HepG2 (cell line): ENCODE data around the gene DPEP3. TPM values are rescaled to one million over a fixed set of nuclear protein-coding genes. Genes with fewer than 3 reads are reported as not detected.

Experiments
- BORCS8-MEF2B ChIP-seq: sonication (generic); formaldehyde crosslinking; IDR thresholded peaks from 2 replicates; pipeline ENCODE4 v1.8.0; 2022; ENCODE audit warnings: mild to moderate bottlenecking, missing genetic modification reagents
- ETV5 ChIP-seq: IDR thresholded peaks from 2 replicates; pipeline ENCODE4 v1.6.1; 2018; ENCODE audit warnings: missing biosample characterization, missing genetic modification reagents, inconsistent platforms, borderline replicate concordance
- NFYB ChIP-seq: sonication (generic); formaldehyde crosslinking; IDR thresholded peaks from 2 replicates; pipeline ENCODE4 v1.4.0; 2020; ENCODE audit warnings: missing genetic modification reagents
- NFYC ChIP-seq: IDR thresholded peaks from 2 replicates; pipeline ENCODE4 v1.6.1; 2016; ENCODE audit warnings: missing genetic modification reagents, missing compliant biosample characterization
- REPIN1 ChIP-seq: sonication (generic); formaldehyde crosslinking; IDR thresholded peaks from 2 replicates; pipeline ENCODE4 v1.8.0; 2022; ENCODE audit warnings: missing genetic modification reagents, low read depth, mild to moderate bottlenecking, borderline replicate concordance
- ZNF350 ChIP-seq: sonication (generic); formaldehyde crosslinking; IDR thresholded peaks from 2 replicates; pipeline ENCODE4 v1.4.0; 2020; ENCODE audit warnings: mild to moderate bottlenecking, low read depth, missing genetic modification reagents, borderline replicate concordance
- ZNF589 ChIP-seq: sonication (generic); formaldehyde crosslinking; conservative IDR thresholded peaks from 2 replicates; pipeline ENCODE4 v1.8.0; 2022; ENCODE audit warnings: mild to moderate bottlenecking, moderate library complexity, missing genetic modification reagents
- polyA plus RNA-seq, 8 experiments: library from polyadenylated mRNA; depleted of rRNA in 3 of 8; stranded (reverse) in 7 of 8; unstranded in 1 of 8; fragments of >200 nt; fragmentation: Illumina TruSeq in 4 of 8; extraction: Trizol in 4 of 8; gene quantifications; 2 replicates each; pipeline versions ENCODE4 v1.2.1 to v1.2.3, GENCODE V29; 2011 to 2016; ENCODE audit warnings: low read depth in 4 of 8, missing spikeins in 1 of 8, mixed read lengths in 1 of 8; ENCODE audit not compliant: insufficient read depth in 1 of 8
- total RNA-seq, 5 experiments: library from RNA; depleted of rRNA; stranded (reverse); fragments of >200 nt; fragmentation: Illumina TruSeq; extraction: Trizol; gene quantifications; 2 replicates each; pipeline ENCODE4 v1.2.3, GENCODE V29; 2016; ENCODE audit warnings: low read depth in 1 of 5
- TF ChIP-seq, protein P1 (sequence below): sonication (generic); formaldehyde crosslinking; IDR thresholded peaks from 2 replicates; pipeline ENCODE4 v1.4.0; 2020; ENCODE audit warnings: missing genetic modification reagents, borderline replicate concordance

Gene DPEP3
- total and polyA plus RNA-seq, 2 of the 13 experiments (the other 11 are each of a cell fraction or from before 2014, with no cell fraction given), result not detected

DNA sequence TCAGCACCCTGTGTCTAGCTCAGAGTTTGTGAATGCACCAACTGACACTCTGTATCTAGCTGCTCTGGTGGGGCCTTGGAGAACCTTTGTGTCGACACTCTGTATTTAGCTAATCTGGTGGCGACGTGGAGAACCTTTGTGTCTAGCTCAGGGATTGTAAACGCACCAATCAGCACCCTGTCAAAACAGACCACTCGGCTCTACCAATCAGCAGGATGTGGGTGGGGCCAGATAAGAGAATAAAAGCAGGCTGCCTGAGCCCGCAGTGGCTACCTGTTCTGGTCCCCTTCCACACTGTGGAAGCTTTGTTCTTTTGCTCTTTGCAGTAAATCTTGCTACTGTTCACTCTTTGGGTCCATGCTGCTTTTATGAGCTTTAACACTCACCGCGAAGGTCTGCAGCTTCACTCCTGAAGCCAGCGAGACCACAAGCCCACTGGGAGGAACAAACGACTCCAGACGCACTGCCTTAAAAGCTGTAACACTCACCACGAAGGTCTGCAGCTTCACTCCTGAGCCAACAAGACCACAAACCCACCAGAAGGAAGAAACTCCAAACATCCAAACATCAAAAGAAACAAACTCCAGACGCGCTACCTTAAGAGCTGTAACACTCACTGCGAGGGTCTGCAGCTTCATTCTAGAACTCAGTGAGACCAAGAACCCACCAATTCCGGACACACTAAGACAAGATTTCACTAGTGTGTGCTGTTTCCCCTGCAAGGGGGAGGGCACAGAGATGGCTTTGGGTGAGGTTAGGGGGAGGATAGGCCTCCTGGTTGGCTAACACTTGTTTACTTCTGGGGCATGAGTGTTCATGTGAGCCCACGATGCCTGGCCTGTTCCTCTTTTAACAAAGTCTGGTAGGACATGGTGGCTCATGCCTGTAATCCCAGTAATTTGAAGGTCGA lies 18.7 kb upstream of the DPEP3 start, which contains the start of gene DPEP2 (continued):
- peak; percentile 47; the same call in 1 of the 2 replicates for TF ChIP-seq ZNF350 (CRISPR knock-in tag)
- peak; percentile 88 for TF ChIP-seq NFYC (CRISPR knock-in tag)
- 0 out of 2 replicates have a peak, but pooled peaks have one; percentile 28 for TF ChIP-seq REPIN1 (CRISPR knock-in tag)
- peak; percentile 89 for TF ChIP-seq NFYB (CRISPR knock-in tag)
- TF ChIP-seq, protein P1, sequence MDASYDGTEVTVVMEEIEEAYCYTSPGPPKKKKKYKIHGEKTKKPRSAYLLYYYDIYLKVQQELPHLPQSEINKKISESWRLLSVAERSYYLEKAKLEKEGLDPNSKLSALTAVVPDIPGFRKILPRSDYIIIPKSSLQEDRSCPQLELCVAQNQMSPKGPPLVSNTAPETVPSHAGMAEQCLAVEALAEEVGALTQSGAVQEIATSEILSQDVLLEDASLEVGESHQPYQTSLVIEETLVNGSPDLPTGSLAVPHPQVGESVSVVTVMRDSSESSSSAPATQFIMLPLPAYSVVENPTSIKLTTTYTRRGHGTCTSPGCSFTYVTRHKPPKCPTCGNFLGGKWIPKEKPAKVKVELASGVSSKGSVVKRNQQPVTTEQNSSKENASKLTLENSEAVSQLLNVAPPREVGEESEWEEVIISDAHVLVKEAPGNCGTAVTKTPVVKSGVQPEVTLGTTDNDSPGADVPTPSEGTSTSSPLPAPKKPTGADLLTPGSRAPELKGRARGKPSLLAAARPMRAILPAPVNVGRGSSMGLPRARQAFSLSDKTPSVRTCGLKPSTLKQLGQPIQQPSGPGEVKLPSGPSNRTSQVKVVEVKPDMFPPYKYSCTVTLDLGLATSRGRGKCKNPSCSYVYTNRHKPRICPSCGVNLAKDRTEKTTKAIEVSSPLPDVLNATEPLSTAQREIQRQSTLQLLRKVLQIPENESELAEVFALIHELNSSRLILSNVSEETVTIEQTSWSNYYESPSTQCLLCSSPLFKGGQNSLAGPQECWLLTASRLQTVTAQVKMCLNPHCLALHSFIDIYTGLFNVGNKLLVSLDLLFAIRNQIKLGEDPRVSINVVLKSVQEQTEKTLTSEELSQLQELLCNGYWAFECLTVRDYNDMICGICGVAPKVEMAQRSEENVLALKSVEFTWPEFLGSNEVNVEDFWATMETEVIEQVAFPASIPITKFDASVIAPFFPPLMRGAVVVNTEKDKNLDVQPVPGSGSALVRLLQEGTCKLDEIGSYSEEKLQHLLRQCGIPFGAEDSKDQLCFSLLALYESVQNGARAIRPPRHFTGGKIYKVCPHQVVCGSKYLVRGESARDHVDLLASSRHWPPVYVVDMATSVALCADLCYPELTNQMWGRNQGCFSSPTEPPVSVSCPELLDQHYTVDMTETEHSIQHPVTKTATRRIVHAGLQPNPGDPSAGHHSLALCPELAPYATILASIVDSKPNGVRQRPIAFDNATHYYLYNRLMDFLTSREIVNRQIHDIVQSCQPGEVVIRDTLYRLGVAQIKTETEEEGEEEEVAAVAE (CRISPR knock-in tag), result peak; percentile 95
- 0 out of 2 replicates have a peak, but pooled peaks have one; percentile 28 for TF ChIP-seq ZNF589 (CRISPR knock-in tag)
- TF ChIP-seq ETV5 (CRISPR knock-in tag), result 0 out of 2 replicates have a peak, but pooled peaks have one; percentile 17
- TF ChIP-seq BORCS8-MEF2B, result peak; percentile 25; the same call in 1 of the 2 replicates
